ENCODE results near the gene F7.

DNA sequence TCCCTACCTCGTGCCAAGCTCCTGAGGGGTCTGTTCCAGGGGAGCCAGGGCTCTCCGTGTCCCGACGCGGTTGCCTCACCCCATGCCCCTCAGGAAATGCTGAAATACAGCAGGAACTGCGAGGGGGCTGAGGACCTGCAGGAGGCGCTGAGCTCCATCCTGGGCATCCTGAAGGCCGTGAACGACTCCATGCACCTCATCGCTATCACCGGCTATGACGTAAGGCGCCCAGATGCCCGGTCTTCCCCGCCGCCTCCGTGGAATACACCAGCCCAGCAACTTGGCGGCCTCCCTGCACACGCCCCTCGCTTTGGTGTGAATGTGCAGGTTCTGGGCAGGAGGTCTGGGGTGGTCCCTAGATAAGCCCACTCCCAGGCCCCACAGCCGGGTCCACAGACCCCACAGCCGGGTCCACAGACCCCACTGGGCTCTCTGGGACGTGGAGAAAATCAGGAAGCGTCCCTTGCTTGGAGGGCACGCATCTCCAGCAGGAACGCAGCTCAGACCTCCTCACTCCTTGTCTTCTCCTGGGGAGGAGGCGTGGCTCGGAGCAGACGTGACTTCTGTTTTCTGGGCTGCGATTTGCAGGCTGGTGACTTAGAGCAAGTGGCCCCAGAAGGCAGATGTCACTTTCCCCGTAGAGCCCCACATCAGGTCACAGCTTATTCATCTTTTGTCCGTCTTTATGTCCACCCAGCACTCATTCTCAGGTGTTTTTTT lies 19.4 kb upstream of the F7 start:
- TF ChIP-seq, protein P1, sequence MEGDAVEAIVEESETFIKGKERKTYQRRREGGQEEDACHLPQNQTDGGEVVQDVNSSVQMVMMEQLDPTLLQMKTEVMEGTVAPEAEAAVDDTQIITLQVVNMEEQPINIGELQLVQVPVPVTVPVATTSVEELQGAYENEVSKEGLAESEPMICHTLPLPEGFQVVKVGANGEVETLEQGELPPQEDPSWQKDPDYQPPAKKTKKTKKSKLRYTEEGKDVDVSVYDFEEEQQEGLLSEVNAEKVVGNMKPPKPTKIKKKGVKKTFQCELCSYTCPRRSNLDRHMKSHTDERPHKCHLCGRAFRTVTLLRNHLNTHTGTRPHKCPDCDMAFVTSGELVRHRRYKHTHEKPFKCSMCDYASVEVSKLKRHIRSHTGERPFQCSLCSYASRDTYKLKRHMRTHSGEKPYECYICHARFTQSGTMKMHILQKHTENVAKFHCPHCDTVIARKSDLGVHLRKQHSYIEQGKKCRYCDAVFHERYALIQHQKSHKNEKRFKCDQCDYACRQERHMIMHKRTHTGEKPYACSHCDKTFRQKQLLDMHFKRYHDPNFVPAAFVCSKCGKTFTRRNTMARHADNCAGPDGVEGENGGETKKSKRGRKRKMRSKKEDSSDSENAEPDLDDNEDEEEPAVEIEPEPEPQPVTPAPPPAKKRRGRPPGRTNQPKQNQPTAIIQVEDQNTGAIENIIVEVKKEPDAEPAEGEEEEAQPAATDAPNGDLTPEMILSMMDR (IDR thresholded peaks at IDR 0.05; ENCODE audit: extremely low read depth in 1 of 2, insufficient read depth in 1 of 2, low read depth in 1 of 2, low read length in 2 of 2): peak in 1 of 2 donors; percentile 4
- TF ChIP-seq JUN (IDR thresholded peaks at IDR 0.05; ENCODE audit: borderline replicate concordance, insufficient read depth, insufficient read length, low read depth) (no peak), EZH2 (IDR thresholded peaks at IDR 0.05; ENCODE audit: borderline replicate concordance, low read depth, low read length, severe bottlenecking) (no peak), POLR2AphosphoS5 (IDR thresholded peaks at IDR 0.05; ENCODE audit: insufficient read depth, low read depth, low read length) (no peak), POLR2A (IDR thresholded peaks at IDR 0.05; ENCODE audit: low read depth, low read length) (no peak)
